ENCODE results near the gene RUSF1. TPM values are rescaled to one million over a fixed set of nuclear protein-coding genes. Genes with fewer than 3 reads are reported as not detected.

Gene RUSF1
- total RNA-seq, 1 donor from 2014 or later = 48.7 TPM

DNA sequence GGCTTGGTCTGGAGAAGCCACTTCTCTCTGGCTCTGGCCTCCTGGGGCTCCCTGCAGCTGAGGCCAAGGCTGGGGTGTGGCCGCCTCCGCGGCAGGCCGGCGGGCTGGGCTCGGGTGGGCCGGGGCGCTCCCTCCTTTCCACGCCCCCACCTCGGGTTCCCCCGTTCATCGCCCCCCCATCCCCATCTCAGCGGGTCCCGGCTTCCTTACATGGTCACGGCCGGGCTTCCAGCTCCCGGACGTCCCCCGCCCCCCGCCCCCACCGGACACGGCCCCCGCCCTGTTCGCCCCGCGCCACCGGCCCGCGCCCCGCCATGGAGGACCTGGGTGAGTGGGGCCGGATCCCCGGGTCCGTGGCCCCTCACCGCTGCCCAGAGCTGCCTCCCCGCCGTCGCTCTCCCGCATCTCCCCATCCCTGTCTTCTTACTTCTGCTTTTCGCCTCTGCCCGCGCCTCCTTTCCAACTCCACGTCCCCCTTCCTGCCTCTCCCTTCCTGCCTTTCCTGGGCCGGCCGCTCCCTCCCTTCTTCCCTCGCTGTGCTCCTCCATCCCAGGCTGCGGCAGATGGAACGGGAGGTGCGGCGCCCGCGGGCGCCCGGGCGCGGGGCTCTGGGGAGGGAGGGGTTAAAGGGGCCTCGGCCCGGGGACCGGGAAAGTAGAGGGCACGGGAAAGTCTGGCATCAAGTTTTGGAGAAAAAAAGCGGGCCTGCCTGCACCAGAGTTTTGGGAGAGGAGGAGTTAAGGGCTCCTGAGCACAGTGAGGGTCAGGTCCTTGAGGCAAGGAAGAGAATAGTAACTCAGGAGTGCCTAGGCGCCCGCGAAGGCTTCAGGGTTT lies 36.1 kb downstream of the RUSF1 start, which contains the start of gene TGFB1I1:
Gene TGFB1I1 (plus strand): TSS at position 278 of the 834 bp plus-strand sequence. CDS start 37 bp downstream, at position 315.
- Mint-ChIP-seq H3K9me3 (ENCODE audit: unreplicated experiment) (peaks cover 7% of the 10 kb centered on the region), H3K4me3 (ENCODE audit: unreplicated experiment) (peak within 1 kb of the TSS; percentile 86), H3K4me1 (ENCODE audit: low read depth, unreplicated experiment) (peaks cover 8% of the 10 kb centered on the region), H3K27ac (ENCODE audit: unreplicated experiment) (peak within 1 kb of the TSS; percentile 74), H3K36me3 (ENCODE audit: unreplicated experiment) (peaks cover 4% of the 10 kb centered on the region), H3K27me3 (ENCODE audit: unreplicated experiment) (peaks cover 22% of the 10 kb centered on the region)
- TF ChIP-seq, protein P1, sequence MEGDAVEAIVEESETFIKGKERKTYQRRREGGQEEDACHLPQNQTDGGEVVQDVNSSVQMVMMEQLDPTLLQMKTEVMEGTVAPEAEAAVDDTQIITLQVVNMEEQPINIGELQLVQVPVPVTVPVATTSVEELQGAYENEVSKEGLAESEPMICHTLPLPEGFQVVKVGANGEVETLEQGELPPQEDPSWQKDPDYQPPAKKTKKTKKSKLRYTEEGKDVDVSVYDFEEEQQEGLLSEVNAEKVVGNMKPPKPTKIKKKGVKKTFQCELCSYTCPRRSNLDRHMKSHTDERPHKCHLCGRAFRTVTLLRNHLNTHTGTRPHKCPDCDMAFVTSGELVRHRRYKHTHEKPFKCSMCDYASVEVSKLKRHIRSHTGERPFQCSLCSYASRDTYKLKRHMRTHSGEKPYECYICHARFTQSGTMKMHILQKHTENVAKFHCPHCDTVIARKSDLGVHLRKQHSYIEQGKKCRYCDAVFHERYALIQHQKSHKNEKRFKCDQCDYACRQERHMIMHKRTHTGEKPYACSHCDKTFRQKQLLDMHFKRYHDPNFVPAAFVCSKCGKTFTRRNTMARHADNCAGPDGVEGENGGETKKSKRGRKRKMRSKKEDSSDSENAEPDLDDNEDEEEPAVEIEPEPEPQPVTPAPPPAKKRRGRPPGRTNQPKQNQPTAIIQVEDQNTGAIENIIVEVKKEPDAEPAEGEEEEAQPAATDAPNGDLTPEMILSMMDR (IDR thresholded peaks at IDR 0.05; ENCODE audit: partially characterized antibody, unreplicated experiment) = no peak
- peak; percentile 77 for DNase-seq

DNA sequence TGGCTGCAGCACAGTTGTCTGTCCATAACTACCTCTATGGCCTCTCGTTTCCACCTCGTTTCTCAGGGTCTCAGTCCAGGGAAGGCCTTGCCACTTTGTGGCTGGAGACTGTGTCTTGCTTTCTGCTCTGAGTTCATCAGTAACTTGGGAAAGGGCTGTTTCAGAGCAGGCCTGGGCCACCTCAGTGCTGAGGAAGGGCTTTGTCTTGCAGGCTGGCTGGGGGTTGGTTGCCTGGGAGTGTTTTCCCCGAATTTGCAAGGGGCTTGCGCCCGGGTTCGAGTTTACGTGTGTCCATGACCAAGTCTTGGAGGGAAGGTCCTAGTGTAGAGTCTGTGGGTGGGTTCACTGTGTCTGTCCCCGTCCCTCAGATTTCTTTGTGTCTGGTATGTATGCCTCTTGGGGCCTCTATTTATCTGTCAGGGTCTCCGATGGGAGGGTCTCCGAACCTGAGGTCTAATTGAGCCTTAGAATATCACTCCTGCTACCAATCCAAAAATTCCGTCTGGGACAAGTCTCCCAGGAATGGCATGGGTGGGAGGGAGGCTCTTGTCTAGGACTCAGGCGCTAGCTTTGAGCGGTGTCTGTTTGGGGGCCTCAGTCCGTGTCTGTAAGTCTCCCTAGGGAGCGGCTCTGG lies 36.8 kb downstream of the RUSF1 start:
- no peak for DNase-seq
- peak overlapping the region; percentile 74 for H3K27ac Mint-ChIP-seq (ENCODE audit: unreplicated experiment)

DNA sequence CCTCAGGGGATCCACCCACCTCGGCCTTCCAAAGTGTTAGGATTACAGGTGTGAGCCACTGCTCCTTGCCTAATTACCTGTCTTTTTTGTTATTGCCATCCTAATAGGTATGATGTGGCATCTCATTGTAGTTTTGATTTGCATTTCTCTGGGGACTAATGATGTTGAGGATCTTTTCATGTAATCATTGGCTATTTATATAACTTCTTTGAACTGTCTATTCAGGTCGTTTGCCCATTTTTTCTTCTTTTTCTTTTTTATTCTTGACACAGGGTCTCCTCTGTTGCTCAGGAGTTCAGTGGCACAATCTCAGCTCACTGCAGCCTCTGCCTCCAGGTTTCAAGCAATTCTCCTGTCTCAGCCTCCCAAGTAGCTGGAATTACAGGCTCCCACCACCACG lies 37.6 kb downstream of the RUSF1 start:
- no peak overlapping the region for H3K27ac Mint-ChIP-seq (ENCODE audit: unreplicated experiment)
- no peak for DNase-seq
- H3K36me3 Mint-ChIP-seq (ENCODE audit: unreplicated experiment) = peaks cover 4% of the 10 kb centered on the region
- H3K27me3 Mint-ChIP-seq (ENCODE audit: unreplicated experiment) = peaks cover 17% of the 10 kb centered on the region
- H3K4me3 Mint-ChIP-seq (ENCODE audit: unreplicated experiment) = peak overlapping the region; percentile 85
- H3K9me3 Mint-ChIP-seq (ENCODE audit: unreplicated experiment) = peaks cover 7% of the 10 kb centered on the region
- TF ChIP-seq, protein P1 (IDR thresholded peaks at IDR 0.05; ENCODE audit: partially characterized antibody, unreplicated experiment) = no peak
- H3K4me1 Mint-ChIP-seq (ENCODE audit: low read depth, unreplicated experiment) = peaks cover 8% of the 10 kb centered on the region

More for the DNA sequence above, 36.8 kb downstream of the RUSF1 start:
- TF ChIP-seq, protein P1 (IDR thresholded peaks at IDR 0.05; ENCODE audit: partially characterized antibody, unreplicated experiment) = no peak
- H3K4me3 Mint-ChIP-seq (ENCODE audit: unreplicated experiment) = peak overlapping the region; percentile 85
- H3K36me3 Mint-ChIP-seq (ENCODE audit: unreplicated experiment) = peaks cover 4% of the 10 kb centered on the region
- peaks cover 7% of the 10 kb centered on the region for H3K9me3 Mint-ChIP-seq (ENCODE audit: unreplicated experiment)
- H3K4me1 Mint-ChIP-seq (ENCODE audit: low read depth, unreplicated experiment) = peaks cover 8% of the 10 kb centered on the region
- peaks cover 21% of the 10 kb centered on the region for H3K27me3 Mint-ChIP-seq (ENCODE audit: unreplicated experiment)

DNA sequence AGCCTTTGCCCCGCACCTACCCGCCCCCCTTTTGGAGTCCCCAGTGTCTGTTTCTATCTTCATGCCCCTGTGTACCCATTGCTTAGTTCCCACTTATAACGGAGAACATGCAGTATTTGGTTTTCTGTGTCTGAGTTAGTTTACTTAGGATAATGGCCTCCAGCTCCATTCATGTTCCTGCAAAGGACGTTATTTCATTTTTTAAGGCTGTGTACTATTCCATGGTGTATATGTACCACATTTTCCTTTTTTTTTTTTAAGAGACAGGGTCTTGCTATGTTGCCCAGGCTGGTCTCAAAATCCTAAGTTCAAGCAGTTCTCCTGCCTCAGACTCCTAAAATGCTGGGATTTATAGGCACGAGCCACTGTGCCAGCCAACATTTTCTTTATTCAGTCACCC lies 40.3 kb downstream of the RUSF1 start:
- no peak overlapping the region for H3K27ac Mint-ChIP-seq (ENCODE audit: unreplicated experiment)
- peaks cover 4% of the 10 kb centered on the region for H3K9me3 Mint-ChIP-seq (ENCODE audit: unreplicated experiment)
- H3K36me3 Mint-ChIP-seq (ENCODE audit: unreplicated experiment) = peaks cover 4% of the 10 kb centered on the region
- H3K4me3 Mint-ChIP-seq (ENCODE audit: unreplicated experiment) = no peak overlapping the region
- H3K4me1 Mint-ChIP-seq (ENCODE audit: low read depth, unreplicated experiment) = peaks cover 8% of the 10 kb centered on the region
- peaks cover 9% of the 10 kb centered on the region for H3K27me3 Mint-ChIP-seq (ENCODE audit: unreplicated experiment)
- TF ChIP-seq, protein P1 (IDR thresholded peaks at IDR 0.05; ENCODE audit: partially characterized antibody, unreplicated experiment) = no peak
- DNase-seq = no peak
